NOMO-1 (cell line): ENCODE results near the gene RABGGTA.
A peak's percentile ranks its signal among the peaks of the same experiment; 100 is the strongest.
"Not testable (repeated sequence)": the region's sequence is repeated elsewhere in the genome, so short reads cannot be mapped to it uniquely, and the experiment has no call there.

ENCODE experiments used
- DNase-seq, 2 experiments: peaks; one replicate each; lab custom pipeline; 2025; ENCODE audit not compliant: unreplicated experiment in 2 of 2; lab: John Stamatoyannopoulos, UW

Gene RABGGTA

DNA sequence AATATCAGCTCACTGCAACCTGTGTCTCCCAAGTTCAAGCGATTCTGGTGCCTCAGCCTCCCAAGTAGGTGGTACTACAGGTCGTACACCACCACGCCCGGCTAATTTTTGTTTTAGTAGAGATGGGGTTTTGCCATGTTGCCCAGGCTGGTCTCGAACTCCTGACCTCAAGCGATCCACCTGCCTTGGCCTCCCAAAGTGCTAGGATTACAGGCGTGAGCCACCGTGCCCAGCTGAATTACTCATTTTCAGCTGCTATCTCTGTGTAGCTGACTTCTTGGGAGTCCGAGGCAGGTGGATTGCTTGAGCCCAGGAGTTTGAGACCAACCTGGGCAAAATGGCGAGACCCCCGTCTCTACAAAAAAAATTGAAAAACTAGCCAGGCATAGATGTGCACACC lies 26.0 kb downstream of the RABGGTA start:
- not testable (repeated sequence) for DNase-seq

- peak; percentile 40 to 55 for DNase-seq
Observed at GRCh38 chr14:24243336-24243836, 28.0 kb downstream of the RABGGTA start.

GRCh38 chr14:24241829-24242443 lies 29.5 kb downstream of the RABGGTA start:
- peak; percentile 96 to 97 for DNase-seq

DNA sequence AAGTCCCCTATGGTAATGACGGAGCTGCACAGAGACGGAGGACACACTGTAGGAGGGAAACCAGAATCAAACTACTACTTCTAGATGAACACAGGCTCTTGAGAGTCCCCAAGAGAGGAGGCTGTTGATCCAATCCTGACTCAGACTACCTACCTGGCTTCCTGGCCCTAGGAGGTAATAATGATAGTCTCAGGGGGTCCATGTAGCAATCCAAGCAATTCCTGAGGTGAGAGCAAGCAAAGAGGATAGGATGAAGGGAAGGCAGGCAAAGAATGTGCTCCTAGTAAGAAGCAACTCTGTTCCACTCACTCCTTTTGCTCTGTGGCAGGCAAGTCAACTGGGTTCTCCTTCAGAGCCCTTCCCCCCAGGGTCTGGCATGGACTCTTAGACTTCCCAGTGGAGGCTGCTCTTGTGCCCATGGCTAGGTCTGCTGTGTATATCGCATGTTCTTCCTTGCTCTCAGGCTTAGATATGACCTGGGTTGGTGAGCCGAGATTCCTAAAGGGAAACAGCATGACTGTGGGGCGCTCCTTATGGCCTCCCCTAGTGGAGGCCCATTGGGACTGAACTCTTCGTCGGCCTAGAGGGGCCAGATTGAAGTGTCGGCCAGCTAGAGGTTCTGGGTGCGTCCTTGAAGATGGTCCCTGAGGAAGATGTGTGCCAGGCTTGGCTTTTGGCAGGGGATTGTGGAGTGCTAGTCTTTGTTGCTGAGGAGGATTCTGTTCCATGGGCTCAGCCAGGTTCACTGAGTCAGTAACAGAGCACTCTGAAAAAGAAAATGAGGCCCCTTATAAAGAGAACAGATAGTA lies 31.1 kb downstream of the RABGGTA start:
- DNase-seq = no peak

DNA sequence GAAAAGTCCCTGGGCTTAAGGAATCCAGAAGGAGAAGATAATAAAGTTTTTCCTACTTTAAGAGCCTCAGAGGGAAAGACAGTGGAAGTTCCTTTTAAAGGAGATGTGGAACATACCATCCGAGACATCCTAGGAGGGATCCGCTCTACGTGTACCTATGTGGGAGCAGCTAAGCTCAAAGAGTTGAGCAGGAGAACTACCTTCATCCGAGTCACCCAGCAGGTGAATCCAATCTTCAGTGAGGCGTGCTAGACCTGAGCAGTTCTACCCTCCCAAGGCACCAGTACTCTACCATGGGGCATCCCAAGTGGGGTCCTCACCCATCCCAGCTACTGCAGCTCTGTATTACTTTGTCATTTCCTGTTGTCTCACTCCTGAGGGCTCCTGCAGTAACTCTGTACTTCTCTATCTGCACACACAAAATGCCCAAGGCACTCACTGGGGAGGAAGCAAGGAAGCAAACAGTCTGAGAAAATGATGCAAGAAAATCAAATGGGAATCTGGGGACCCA lies 32.8 kb downstream of the RABGGTA start:
- DNase-seq = no peak

GRCh38 chr14:24238123-24238522 lies 33.3 kb downstream of the RABGGTA start:
- DNase-seq = no peak

DNA sequence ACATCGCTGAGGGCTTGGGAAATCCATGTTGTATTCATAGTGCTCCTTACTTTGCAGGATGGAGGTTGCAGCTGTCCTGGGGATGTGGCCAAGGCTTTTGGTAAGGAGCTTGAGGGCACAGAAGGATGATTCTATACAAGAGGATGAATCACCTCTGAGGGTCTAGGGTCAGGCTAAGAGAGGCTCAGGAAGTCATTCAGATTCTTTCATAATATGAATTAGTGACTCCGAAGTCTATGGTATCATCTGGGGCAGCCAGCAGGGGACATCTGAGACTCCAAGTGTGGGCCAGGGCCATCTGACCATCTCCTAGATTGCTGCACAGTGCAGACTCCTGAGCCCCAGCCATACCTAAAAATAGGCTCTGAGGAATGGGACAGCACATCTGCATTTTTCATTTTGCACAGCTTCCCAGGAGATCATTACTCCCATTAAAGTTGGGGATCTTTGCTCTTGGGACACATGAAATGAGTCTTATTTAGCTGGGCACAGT lies 33.9 kb downstream of the RABGGTA start:
- DNase-seq = no peak

- no peak for DNase-seq
Observed at GRCh38 chr14:24236689-24237462, 34.5 kb downstream of the RABGGTA start.

DNA sequence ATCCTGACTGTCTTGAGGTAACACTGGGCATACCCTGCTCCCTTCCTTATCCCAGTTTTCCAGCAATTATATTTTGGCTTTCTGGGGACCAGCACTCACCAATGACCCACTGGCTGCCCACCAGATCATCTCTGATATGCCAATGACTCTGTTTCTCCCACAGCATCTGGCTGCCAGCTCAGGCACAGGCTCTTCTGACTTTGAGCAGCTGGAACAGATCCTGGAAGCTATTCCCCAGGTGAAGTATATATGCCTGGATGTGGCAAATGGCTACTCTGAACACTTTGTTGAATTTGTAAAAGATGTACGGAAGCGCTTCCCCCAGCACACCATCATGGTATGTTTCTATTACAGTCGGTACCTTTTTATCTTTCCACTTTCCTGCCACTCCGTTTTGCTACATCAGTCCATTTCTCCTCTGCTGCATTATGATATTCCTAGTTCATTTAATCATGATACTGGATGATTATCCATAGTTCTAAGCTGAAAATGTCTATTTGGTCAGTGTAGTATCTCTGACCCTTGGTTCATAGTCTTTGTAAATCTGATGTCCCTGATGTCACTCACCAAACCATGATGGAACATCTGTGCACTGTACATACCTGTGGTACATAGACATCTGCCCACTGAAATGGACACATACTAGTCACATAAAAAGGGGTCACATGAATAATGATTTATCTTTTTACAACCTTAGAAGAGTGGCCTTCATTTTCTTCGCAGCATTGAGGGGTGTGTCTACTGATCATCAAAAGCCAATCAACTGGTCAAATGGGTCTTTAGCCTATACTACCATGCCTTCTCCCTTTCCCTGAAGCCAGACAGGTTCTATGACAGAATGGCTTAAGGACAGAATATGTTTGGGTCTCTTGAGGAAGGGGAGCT lies 35.4 kb downstream of the RABGGTA start:
- no peak for DNase-seq

GRCh38 chr14:24234095-24235005 lies 37.0 kb downstream of the RABGGTA start:
- DNase-seq = no peak

DNA sequence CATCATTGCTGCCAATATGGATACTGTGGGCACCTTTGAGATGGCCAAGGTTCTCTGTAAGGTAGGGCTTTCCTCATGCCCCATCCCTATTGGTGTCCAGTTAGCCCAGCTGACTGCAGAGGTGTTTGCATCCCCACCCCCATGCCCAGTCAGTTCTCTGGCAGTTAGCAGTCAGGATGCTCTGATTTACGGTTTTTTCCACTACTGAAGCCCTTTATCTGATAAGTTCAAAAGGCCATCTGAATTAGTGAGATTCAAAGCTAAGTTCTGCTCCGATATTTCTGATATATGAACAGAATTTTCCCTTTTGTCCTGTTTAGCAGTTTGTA lies 37.9 kb downstream of the RABGGTA start:
- DNase-seq = no peak

- DNase-seq = peak in 1 of 2 experiments; percentile 60
Observed at GRCh38 chr14:24232645-24233537, 38.5 kb downstream of the RABGGTA start, which contains the start of gene GMPR2. GMPR2 (plus strand) TSS chr14:24232929; CDS start chr14:24233254, 325 bp downstream.

- DNase-seq = peak; percentile 96 to 97
Observed at GRCh38 chr14:24232121-24232644, 39.2 kb downstream of the RABGGTA start, which contains the start of gene NEDD8. NEDD8 (minus strand) TSS chr14:24232367; CDS start chr14:24232267, 100 bp downstream.

GRCh38 chr14:24231263-24232120 lies 39.9 kb downstream of the RABGGTA start:
- peak in 1 of 2 experiments; percentile 39 for DNase-seq

DNA sequence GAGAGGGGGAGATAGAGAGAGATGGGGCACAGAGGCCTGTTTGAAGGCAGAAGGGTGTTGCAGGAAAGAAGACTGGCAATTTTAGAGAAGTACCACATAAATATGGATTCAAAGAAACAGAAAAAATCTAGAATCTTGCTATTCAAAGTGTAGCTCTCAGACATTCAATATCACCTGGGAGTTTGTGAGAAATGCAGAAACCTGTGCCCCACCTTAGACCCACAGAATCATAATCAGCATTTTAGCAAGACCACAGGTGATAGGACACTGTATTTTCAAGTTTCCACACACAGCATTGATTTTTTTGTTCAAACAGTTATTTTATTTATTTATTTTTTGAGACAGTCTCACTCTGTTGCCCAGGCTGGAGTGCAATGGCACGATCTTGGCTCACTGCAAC lies 42.5 kb downstream of the RABGGTA start:
- no peak for DNase-seq

DNA sequence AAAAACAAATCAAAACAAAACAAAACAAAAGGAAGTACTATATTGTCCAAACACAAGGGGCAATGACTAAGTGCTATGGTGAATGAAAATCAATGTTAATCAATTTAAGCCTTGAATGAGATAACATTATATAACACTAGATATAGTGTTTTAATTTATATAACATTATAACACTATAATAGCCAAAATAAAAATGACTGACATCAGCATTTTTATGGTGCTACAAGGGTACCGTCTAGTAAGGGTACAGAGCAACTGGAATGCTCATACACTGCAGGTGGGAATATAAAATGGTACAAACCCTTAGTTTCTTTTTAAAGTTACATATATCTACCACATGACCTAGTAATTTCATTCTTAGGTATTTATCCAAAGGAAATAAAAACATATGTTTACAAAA lies 44.9 kb downstream of the RABGGTA start:
- no peak for DNase-seq

DNA sequence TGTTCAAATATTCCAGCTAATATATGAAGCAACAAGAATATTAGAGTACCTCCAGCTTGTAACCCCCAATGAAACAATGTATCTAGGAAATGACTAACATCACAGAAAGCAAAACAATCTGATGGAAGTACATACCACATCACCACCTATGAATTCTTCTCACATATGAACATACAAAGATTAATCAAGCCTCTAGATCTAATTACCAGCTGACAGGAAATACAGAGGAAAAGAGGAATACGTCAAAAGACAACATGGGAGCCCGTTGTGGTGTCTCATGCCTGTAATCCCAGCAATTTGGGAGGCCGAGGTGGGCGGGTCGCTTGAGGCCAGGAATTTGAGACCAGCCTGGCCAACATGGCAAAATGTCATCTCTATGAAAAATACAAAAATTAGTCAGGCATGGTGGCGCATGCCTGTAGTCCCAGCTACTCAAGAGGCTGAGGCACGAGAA lies 46.8 kb downstream of the RABGGTA start:
- DNase-seq = no peak
